Femur (tissue), 1 donor: ENCODE measurements around the gene CLHC1.

Experiments used
- DNase-seq: peaks from one replicate; pipeline ENCODE4 v3.0.0-alpha.2; 2017

Gene CLHC1

GRCh38 chr2:55168221-55169154, 63.6 kb downstream of the CLHC1 start:
- peak; percentile 67 for DNase-seq

- no peak for DNase-seq
Observed at GRCh38 chr2:55165626-55166025, 66.5 kb downstream of the CLHC1 start.

GRCh38 chr2:55164534-55165480, 67.3 kb downstream of the CLHC1 start:
- DNase-seq = no peak

- no peak for DNase-seq
Observed at GRCh38 chr2:55163941-55164390, 68.1 kb downstream of the CLHC1 start.

GRCh38 chr2:55163274-55163721, 68.8 kb downstream of the CLHC1 start:
- no peak for DNase-seq

GRCh38 chr2:55162284-55163006, 69.6 kb downstream of the CLHC1 start:
- DNase-seq = no peak

- no peak for DNase-seq
Observed at GRCh38 chr2:55161295-55162210, 70.5 kb downstream of the CLHC1 start.

GRCh38 chr2:55160422-55160821, 71.7 kb downstream of the CLHC1 start:
- DNase-seq = no peak

GRCh38 chr2:55159752-55160151, 72.3 kb downstream of the CLHC1 start:
- no peak for DNase-seq

GRCh38 chr2:55159037-55159651, 72.9 kb downstream of the CLHC1 start:
- DNase-seq = peak; percentile 54

GRCh38 chr2:55158111-55158814, 73.8 kb downstream of the CLHC1 start:
- DNase-seq = no peak

GRCh38 chr2:55157474-55157884, 74.6 kb downstream of the CLHC1 start:
- DNase-seq = no peak

GRCh38 chr2:55156984-55157383, 75.1 kb downstream of the CLHC1 start:
- DNase-seq = no peak

- no peak for DNase-seq
Observed at GRCh38 chr2:55156326-55156725, 75.8 kb downstream of the CLHC1 start.

- no peak for DNase-seq
Observed at GRCh38 chr2:55155764-55156281, 76.3 kb downstream of the CLHC1 start.

- DNase-seq = no peak
Observed at GRCh38 chr2:55155206-55155605, 76.9 kb downstream of the CLHC1 start.

- DNase-seq = no peak
Observed at GRCh38 chr2:55154525-55155030, 77.5 kb downstream of the CLHC1 start.

GRCh38 chr2:55153584-55154299, 78.4 kb downstream of the CLHC1 start:
- no peak for DNase-seq
